Fibroblast of peridontal ligament (primary cell): Measurements from ENCODE around the gene PARP16.
A peak's percentile ranks its signal among the peaks of the same experiment; 100 is the strongest.
"Not testable (repeated sequence)": the region's sequence is repeated elsewhere in the genome, so short reads cannot be mapped to it uniquely, and the experiment has no call there.

Experiments used
- DNase-seq: peaks from one replicate; pipeline ENCODE4 v3.0.0-alpha.2; 2010; ENCODE audit errors: extremely low read depth

Gene PARP16

DNA sequence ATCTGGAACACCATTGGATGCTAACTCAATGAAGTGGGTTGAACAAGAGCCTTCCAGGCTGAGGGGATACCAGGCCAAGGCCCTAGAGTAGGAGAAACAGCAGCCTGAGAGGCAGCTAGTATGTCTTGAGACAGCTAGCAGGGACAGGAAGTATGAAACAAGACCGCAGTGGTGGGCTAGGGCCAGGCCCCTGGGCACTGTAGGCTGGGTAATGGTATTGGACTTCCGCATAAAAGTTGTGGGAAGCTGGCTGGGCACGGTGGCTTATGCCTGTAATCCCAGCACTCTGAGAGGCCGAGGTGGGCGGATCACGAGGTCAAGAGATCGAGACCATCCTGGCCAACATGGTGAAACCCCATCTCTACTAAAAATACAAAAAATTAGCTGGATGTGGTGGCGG is 50.2 kb downstream of the PARP16 start:
- not testable (repeated sequence) for DNase-seq

DNA sequence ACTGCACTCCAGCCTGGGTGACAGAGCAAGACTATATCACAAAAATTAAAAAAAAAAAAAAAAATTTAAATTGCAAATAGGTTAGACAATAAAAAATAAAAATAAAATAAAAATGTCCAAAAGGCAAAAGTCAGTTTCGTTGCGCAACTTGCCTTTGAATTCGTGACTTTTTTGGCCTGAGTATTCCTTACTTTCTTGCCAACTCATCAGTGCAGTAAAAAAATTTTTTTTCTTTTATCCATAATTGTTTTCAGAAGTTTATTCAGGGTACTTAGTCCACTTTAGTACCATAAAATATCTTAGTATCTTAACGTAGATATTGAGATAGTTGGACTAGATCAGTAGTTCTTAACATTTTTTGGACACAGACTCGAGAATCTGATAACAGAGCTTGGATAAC is 53.0 kb downstream of the PARP16 start:
- DNase-seq, result no peak

DNA sequence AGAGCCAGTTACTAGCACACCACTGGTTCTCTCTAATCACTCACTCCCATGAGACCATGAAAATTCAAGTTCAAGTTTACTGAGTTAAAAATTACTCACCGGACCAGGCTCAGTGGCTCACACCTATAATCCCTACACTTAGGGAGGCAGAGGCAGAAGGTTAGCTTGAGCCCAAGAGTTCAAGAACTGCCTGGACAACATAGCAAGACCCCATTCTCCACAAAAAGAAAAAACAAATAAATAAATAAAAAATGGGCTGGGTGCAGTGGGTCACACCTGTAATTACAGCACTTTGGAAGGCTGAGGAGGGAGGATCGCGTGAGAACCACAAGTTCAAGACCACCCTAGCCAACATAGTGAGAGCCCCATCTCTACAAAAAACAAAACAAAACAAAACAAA is 54.2 kb downstream of the PARP16 start:
- no peak for DNase-seq

DNA sequence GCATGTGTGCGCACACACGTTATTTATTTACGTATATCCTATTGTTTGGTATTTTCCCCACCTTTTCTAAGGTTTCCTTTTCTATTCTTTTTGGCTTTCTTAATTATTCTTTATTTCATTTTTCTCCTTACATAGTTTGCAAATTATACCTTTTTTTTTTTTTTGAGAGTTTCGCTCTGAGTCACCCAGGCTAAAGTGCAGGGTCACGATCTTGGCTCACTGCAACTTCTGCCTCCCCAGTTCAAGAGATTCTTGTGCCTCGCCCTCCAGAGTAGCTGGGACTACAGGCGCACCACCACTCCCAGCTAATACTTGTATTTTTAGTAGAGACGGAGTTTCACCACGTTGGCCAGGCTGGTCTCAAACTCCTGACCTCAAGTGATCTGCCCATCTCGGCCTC is 55.4 kb downstream of the PARP16 start:
- DNase-seq, result no peak

DNA sequence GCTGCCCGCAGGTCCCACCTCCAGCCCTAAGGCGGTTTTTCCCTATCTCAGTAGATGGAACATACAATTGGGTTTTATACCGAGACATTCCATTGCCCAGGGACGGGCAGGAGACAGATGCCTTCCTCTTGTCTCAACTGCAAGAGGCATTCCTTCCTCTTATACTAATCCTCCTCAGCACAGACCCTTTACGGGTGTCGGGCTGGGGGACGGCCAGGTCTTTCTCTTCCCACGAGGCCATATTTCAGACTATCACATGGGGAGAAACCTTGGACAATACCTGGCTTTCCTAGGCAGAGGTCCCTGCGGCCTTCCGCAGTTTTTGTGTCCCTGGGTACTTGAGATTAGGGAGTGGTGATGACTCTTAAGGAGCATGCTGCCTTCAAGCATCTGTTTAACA is 59.8 kb downstream of the PARP16 start:
- not testable (repeated sequence) for DNase-seq

DNA sequence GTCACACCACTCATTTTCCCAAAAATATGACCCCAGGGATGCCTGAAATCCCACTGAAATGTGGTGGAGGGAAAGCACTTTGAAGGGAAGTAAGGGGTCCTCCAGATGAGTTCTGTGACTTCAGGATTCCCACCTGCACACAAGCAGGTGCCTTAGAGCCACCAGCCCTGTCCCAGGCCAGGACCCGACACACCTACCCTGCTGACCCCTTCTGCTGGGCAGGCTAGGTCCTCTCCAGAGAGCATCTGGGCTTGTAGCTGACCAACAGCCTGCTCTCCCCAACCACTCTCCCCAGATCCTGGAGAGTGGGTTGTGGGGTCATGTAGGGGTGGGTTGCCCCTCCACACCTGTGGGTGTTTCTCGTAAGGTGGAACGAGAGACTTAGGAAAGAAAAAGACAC is 60.5 kb downstream of the PARP16 start:
- no peak for DNase-seq

DNA sequence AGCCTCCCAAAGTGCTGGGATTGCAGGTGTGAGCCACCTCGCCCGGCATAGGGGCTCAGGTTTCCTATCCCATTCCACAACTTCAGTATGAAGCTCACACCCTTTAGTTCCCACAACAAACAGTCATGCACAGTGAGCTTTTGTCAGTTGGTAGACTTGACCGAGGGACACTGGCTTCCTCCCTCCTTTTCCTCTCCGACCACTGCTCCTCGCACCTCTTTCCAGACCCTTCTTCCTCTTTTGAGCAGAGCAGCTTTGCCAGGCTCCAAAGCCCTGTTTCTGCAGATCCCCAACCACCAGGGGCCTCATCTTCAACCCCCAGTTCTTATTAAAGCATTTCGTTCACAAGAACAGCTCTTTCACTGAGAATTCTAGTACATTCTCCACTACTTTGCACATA is 62.7 kb downstream of the PARP16 start:
- DNase-seq, result no peak

DNA sequence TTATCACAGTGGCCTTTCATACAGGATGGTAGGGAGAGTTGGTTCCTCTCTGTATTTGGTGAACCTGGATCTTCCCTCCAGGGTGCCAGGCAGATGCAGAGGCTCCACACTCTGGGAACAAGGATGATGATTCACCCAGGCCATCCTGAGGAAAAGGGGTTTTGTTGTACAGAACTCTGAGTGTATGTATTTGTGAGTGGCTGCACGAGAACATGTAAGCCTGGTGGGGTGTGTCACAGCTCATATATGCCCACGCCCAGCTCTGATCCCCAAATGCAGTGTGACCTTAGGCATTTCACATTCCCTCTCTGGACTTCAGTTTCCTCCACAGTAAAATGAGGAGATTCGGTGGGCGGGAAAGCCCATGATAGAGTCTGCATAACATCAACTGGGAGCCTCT is 63.8 kb downstream of the PARP16 start:
- no peak for DNase-seq

DNA sequence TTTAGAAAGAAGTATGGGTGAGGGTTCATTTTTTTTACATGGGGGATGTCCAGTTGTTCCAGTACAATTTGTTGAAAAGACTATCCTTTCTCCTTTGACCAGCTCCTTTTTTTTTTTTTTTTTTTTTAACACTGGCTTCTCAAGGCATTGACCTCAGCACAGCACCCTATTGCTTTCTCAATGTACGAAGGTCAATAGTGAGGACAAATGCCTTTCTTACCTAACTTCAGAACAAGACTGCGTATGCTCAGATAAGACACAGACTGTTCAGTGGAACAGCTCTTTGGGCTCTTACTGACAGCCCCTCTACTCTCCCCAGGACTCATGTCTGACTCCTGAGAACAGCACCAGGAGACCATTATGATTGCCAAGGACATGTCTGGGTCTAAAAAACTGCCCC is 65.0 kb downstream of the PARP16 start:
- no peak for DNase-seq

DNA sequence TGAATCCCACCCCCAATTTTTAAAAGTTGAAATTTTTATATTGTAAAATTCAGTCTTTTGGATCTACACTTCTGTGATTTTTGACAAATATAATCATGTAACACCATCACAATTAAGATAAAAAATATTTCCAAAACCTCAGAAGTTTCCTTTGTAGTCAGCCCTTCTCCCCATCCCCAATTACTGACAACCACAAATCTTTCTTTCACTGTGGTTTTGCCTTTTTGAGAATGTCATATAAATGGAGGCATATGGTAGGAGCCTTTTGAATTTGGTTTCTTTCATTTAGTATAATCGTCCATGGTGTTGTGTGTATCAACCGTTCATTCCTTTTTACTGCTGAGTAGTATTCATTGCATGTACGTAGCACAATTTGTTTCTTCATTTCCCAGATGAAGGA is 67.5 kb downstream of the PARP16 start:
- no peak for DNase-seq

DNA sequence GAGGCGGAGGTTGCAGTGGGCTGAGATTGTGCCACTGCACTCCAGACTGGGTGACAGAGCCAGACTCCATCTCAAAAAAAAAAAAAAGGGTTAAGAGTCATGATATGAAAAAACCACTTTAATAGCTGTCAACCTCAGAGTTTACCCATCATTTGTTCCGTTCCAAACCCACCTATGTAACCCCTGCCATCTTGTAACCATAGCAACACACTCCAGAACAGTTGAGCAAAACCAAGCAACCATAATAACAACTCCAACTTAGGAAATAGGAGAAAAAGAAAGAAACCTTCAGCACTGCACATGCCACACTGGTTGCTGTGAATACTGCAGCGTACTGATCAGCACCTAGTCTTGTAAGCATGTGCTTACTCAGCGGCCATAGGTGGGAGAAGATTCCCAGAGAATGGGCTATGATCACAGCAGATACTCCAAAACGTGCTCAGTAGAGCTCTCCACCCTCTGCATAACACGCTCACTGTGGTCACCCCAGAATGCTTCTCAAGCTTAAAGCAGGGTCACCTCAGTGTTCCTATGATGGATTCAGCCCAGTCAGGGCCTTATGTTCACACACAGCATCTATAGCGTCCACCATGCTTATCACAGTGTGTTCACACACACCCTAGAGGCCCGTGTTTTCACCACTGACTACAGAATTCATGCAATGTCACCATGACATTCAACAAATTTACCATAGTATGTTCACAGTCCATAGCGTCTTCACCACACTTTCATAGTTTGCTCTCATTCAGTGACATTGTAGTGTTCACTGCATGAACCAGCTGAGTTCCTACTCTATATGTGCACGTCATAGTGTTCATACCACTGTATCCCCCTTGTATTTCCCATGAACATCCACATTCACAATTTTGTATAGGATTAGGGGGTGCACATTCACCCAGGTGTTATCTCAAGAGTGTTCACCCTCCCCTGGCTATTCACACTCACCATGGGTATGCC is 68.9 kb downstream of the PARP16 start:
- no peak for DNase-seq

DNA sequence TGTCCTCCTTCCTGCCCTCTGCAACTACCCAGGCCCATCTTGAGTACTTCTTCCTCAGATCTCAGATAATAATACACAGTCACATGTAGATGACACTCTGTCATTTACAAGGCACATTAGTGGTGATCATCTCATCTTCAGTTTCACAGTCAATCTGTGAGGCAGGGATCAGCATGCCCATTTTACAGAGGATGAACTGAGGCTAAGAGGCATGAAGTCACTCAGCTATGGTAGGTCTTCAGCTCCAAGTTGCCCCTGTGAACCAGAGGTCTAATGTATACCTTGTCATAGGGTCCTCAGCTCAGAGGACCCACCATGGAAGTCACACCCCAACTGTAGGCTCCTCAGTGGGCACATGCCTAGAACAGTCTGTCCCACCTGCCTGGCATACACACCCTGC is 71.2 kb downstream of the PARP16 start:
- no peak for DNase-seq

DNA sequence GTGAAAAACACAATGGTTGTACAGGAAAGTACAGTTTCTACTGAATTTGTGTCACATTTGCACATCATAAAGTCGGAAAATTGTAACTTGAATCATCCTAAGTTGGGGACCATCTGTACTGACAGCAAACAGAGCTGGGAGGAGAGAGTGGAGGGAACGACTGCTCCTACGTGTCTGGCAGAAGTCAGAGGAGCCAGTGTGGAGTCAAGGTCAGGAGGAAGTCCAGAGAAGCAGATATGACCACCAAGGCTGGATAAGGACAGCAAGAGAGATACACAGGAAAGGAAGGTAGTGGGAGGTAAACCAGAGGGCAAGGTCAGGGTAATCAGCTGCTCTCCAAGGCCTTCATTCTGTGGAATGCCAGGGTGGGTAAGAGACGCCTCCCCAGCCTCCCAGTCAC is 72.7 kb downstream of the PARP16 start:
- no peak for DNase-seq

DNA sequence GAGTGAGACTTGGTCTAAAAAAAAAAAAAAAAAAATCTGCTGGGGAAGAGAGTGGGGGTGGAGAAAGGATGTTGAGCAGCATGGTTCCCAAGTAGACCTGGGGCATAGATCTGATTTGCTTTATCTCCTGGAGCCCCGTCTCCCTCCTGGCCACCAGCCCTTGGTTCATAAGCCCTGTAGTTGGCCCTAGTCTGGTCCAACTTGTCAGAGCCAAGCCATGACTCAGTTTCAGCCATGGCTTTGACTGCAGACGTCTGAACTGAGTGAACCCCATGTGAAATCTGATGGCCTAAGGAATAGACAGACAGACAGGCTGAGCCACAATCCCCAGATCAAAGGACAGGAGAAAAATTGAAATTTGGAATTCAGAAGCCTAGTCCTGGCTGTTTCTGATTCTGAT is 73.4 kb downstream of the PARP16 start:
- DNase-seq, result no peak

DNA sequence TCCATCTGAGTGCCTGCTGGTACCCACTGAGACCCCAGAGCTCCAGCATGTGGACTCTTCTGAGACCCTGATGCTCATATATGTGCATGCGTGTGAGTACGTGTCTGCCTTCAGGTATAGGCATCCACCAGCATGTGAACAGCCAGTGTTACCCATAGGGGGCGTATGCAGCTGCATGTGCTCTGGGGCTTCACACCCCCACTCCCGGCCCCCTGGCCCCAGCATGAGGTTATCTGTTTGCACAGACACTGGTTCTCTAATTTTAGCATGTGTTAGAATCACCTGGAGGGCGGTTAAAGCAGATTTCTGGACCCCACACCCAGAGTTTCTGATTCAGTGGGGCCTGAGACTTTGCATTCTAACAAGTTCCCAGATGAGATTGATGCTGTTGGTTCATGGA is 74.6 kb downstream of the PARP16 start:
- no peak for DNase-seq

DNA sequence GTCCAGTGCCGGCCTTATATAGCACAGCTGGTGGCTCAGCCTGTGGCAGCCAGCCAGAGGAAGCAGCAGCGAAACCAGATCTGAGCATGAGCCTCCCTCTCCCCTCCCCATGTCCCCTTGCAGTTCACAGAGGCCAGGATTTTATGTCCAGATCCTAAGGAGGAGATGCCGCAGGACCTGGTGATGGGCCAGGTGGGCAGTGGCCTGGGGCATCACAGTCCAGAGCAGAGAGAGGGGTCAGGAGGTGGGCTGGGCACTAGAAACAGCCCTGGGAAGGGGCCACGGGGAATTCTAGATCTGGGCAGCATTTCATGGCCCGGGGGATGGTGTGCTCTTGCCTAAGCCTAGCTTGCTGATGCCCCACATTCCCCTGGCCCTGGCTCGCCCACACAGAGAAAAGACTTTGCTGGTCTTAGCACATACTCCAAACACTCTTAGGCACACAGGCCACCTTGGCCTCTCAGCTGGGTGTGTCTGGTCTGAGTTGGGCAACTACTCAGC is 75.2 kb downstream of the PARP16 start:
- peak; percentile 45 for DNase-seq

DNA sequence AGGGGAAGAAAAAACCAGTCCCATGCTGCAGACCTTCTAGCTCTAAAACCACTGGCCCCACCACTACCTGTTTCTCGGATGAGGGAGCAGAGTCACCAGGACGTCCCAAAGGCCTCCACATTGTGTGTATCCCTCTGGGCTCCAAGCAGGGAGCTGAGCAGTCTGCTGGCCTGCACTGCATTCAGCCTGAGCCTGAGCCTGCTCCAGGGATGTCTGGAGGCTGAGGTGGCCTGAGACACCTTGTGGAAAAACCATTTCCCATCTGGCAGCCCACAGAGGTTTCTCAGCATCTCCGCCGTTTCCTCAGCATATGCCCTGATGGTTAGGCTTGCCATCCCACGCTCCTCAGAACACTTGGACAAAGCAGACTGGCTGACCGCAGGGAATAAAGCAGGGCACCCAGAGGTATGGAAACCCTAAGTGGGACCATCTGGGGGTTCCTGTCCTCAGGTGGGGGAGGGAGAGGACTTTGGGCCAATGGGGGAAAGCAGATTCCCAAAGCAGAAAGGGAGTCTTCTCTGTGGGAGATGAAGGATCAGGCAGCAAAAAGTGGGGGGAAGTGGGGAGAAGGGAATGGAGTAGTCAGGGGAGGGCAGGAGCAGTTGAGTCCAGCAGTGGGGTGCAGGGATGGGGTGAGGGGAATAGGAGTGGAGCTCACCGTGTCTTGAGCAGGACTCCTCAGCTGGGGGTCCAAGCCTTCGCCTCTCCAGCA is 75.8 kb downstream of the PARP16 start, which contains the start of gene CILP:
CILP (minus strand) TSS at position 704 of the 712 bp plus-strand sequence. CDS start 1,718 bp downstream, outside the sequence.
- no peak for DNase-seq

DNA sequence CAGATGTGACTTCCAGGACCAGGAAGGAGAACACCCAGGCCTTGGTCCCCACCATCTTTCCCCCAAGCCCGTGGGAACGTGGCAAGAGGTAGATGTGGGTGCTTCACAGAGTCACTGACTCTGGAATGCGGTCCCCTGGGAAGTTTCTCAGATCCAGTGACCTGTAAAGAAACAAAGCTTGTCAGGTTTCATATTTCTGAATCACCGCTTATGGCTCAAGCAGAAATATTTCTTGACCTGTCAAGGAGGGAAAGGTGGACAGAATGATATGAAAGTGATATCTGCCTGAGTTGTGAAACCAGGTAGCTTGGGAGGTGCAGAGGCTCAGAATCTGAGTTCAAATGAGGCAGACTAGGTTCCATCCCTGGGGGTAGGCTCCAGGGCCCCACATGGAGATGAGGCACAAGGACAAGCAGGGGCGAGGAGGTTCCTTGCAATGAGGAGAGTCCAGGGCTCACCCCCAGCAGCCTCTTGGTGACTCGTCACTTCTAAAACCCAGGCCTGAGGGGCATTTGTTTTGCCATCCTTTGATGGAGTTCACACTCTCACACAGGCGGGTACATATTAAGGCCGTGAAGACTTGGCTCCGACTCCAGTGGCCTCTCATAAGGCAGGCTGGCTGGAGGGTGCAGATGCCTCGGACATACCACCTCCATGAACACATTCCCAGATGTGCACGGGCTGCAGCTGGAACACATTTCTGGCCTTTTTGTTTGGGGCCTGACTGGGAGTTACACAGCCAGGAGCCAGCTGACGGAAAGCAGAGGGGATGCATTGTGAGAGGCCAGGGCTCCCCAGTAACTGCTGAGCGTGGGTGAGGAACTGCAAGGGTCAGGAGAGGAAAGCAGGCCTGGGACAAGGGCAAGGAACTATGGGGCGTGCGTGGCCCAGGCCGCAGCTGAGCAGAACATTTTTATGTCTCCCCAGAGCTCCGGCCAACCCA is 76.7 kb downstream of the PARP16 start:
- DNase-seq, result no peak

DNA sequence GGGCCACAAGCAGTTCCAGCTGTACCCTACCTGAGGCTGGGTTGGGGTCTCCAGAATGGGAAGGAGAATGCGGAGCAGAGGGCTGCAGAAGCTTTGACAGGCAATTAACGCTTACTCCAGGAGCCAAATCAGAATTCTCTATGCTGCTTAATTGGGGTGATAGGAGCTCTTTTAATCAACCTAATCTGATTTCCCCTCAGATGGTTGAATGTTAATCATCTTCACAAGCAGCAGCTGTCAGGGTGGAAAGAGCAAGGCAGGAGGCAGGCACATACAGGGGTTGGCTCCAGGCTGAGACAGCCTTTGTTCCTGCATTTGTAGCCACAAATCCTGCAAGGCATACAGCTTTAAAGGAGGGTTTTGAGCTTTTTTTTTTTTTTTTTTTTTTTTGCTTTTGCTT is 78.0 kb downstream of the PARP16 start:
- DNase-seq, result no peak
